ENCODE data around the gene C16orf95.
A peak's percentile ranks its signal among the peaks of the same experiment; 100 is the strongest.
"Not testable (repeated sequence)": the region's sequence is repeated elsewhere in the genome, so short reads cannot be mapped to it uniquely, and the experiment has no call there.

The C16orf95 gene

GRCh38 chr16:87347932-87348615 is 30.9 kb upstream of the C16orf95 start:
- DNase-seq: no peak

- no peak for DNase-seq
These were observed 29.4 kb upstream of the C16orf95 start for GRCh38 chr16:87346517-87347060.

DNA sequence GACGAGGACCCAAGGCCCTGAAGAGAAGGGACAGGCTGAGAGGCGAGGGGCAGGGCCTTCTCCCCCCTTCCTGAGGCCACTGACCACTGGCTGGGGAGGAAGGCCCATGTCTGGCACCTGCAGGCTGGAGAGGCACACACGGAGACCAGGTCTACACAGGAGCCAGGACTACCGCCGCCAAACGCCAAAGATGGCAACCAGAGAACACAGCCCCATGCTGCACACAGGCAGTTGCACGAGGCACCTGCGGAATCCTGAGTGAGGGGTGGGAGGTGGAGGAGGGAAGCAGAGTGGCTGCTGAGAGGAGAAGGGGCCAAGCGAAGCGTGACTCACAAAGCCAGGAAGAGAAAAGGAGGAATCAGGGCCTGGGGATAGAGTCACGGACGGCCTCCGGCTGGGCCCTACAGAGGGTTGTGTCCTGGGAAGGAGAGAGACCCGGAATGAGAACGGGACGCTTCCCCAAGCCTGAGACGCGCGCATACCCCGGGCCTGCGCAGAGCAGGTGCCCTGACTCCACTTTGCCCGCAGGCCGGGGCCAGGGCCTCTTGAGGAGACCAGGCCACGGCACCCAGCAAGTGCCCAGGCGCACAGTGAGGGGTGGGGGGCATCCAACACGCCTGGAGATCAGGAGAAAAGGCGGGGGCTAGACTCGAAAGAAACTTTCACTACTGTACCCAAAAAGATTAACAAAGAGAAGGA is 28.7 kb upstream of the C16orf95 start:
- DNase-seq: peak; percentile 35

- DNase-seq: no peak
These were observed 27.9 kb upstream of the C16orf95 start for GRCh38 chr16:87344931-87345631.

GRCh38 chr16:87344165-87344930 is 27.2 kb upstream of the C16orf95 start:
- no peak for DNase-seq

- DNase-seq: no peak
These were observed 26.5 kb upstream of the C16orf95 start for GRCh38 chr16:87343753-87344050.

GRCh38 chr16:87342978-87343752 is 26.0 kb upstream of the C16orf95 start:
- DNase-seq: no peak

GRCh38 chr16:87342504-87342903 is 25.3 kb upstream of the C16orf95 start:
- no peak for DNase-seq

DNA sequence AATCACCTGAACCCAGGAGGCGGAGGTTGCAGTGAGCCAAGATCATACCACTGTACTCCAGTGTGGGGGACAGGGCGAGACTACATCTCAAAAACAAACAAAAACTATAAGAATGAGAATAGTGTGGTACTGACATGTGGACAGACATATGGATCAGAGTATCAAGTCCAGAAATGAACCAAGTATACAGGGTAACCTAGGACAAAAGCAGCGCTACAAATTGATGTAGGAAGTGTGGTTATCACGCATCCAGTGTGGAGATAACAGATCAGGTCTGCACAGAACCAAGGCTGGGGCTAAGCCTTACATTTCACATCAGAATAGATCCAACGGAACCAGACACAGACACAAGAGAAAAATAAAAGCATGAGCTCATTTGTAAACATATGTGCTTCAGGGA is 23.0 kb upstream of the C16orf95 start:
- no peak for DNase-seq

DNA sequence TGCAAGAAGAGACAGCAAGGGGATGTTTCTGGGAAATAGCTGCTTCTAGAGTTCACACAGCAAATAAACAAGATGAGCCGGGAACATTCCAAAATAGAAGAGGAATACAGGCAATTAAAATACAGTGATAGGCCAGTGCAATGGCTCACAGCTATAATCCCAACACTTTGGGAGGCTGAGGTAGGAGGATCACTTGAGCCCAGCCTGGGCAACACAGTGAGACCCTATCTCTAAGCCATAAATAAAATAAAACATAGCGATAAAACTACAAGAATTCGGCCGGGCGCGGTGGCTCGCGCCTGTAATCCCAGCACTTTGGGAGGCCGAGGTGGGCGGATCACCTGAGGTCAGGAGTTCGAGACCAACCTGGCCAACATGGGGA is 22.5 kb upstream of the C16orf95 start:
- not testable (repeated sequence) for DNase-seq

- no peak for DNase-seq
These were observed 22.0 kb upstream of the C16orf95 start for GRCh38 chr16:87339086-87339723.

DNA sequence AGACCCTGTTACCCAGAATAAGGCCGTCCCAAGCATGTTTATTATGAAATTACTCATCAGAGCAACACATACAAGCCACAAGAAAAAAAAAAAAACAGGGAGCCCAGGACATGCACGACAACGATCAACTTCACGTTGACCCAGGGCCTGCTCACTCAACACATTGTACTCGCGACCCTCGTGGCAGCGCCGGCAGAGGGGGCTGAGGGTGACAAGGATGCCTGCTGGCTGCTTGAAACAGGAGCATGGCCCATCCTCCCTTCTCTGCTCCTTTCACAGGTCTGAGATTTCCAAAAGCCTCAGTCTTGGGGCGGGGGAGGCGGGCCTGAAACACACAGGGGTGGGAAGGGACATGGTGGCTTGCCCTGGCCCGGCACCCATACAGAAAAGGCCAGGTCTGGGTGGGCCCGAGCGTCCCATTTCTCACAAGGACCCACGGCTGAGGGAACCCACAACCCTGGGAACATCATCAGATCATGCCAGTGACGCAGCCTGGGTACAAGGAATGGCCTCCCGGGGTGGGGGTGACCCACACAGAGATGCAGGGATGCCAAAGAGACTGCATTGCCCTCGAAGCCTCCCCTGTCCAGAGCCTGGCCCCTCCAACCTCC is 21.1 kb upstream of the C16orf95 start:
- no peak for DNase-seq

- no peak for DNase-seq
These were observed 20.1 kb upstream of the C16orf95 start for GRCh38 chr16:87337262-87337771.

GRCh38 chr16:87336434-87337240 is 19.4 kb upstream of the C16orf95 start:
- DNase-seq: no peak

- DNase-seq: no peak
These were observed 18.6 kb upstream of the C16orf95 start for GRCh38 chr16:87335625-87336433.

- no peak for DNase-seq
These were observed 17.7 kb upstream of the C16orf95 start for GRCh38 chr16:87334651-87335624.

DNA sequence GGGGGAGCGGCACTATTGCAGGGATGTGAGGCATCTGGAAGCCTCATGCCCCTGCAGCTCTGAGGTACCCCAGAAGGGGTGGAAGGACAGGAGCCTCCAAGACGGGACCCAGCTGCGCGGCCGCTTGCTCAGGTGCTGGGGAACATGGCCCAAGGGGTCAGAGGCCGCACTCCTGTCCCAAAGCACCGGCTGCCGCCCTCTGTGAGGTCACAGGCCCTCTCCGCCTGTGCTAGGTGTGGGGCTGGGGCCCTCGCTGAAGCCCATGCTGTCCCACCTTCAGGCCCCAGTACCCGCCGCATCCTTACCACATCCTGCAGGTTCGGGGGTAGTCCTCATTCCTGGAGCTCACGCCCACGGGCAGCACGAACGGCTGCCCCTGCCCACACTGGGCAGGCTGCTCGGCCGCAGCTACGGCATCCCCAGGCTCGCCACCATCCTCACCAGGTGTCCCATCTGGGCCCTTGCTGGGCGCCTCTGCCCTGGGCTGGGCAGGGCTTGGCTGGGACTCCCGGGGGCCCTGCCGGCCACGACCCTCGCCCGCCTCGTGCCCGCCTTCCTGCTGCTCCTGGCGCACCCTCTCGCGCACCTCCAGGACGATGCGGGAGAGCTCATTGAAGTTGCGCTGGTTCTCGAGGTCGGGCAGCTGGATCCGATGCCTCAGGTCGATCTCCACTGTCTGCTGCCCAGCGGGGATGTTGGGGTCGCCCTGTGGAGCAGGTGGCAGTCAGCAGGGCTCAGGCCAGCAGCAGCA is 16.6 kb upstream of the C16orf95 start:
- no peak for DNase-seq
